ENCODE measurements around the gene GUCY2D.

DNA sequence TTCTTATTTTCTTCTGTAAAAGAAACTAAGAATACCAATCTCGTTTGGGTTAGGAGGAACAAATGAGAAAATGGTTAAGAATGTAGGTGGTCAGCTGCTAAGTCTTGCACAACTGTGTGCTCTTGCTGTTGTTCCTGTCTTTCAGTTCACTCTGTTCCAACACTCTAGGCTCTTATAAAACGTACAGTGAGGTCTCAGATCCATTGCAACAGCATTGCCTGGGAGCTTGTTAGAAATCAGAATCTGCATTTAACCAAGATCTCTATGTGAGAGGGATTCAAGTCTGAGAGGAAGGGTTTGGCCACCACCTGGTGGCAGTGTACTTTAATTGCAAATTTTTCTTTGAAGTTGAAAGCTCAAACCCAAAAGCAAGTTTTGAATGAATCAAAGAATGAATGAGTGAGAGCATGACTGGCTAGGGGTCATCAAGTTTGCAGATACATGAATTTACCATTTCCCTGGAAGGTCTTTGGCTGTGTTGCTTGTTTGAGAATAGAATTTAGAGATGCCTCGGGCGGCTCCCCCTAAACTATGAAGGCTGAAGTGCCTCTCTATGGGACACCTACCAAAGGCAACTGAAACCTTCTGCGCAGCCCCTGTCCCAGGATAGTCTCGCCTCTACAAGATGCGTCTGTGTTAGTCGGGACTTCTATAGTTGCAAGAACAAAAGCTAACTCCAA, 39.0 kb downstream of the GUCY2D start:
- TF ChIP-seq YY1 (IDR thresholded peaks at IDR 0.05; ENCODE audit: insufficient read depth, insufficient read length) (no peak), ZNF274 (IDR thresholded peaks at IDR 0.05; ENCODE audit: low read depth, low read length) (no peak), SUZ12 (IDR thresholded peaks at IDR 0.05; ENCODE audit: extremely low read depth, insufficient read depth, insufficient read length) (no peak)
